BLaER1 (cell line): ENCODE measurements around the gene SZT2.

Experiments
- H3K27ac ChIP-seq: shearing (Covaris generic); formaldehyde crosslinking; 2 replicates; pipeline ENCODE4 v1.8.1; 2022
- H3K27me3 ChIP-seq: shearing (Covaris generic); formaldehyde crosslinking; 2 replicates; pipeline ENCODE4 v1.8.1; 2022
- H3K36me3 ChIP-seq: shearing (Covaris generic); formaldehyde crosslinking; 2 replicates; pipeline ENCODE4 v1.8.1; 2022
- H3K4me1 ChIP-seq: shearing (Covaris generic); formaldehyde crosslinking; 2 replicates; pipeline ENCODE4 v1.8.1; 2022
- H3K4me2 ChIP-seq: shearing (Covaris generic); formaldehyde crosslinking; 2 replicates; pipeline ENCODE4 v1.8.1; 2022
- H3K4me3 ChIP-seq: shearing (Covaris generic); formaldehyde crosslinking; 2 replicates; pipeline ENCODE4 v1.8.1; 2022
- H3K9ac ChIP-seq: shearing (Covaris generic); formaldehyde crosslinking; 2 replicates; pipeline ENCODE4 v1.8.1; 2022
- H3K9me3 ChIP-seq: shearing (Covaris generic); formaldehyde crosslinking; 2 replicates; pipeline ENCODE4 v1.8.1; 2022
- H4K20me1 ChIP-seq: shearing (Covaris generic); formaldehyde crosslinking; 2 replicates; pipeline ENCODE4 v1.8.1; 2022
- Cebpa-rat ChIP-seq: shearing (Covaris generic); IDR thresholded peaks from 2 replicates; pipeline ENCODE4 v1.8.1; 2022

SZT2 gene

GRCh38 chr1:43351421-43352350 is 38.0 kb upstream of the SZT2 start:
- Histone ChIP-seq H3K4me2 (no peak overlapping the region), H3K27me3 (no peaks in the 10 kb centered on the region), H3K4me1 (peaks cover 35% of the 10 kb centered on the region), H4K20me1 (no peaks in the 10 kb centered on the region), H3K27ac (0 out of 2 replicates have a peak overlapping the region, but pooled peaks have one; percentile 14), H3K4me3 (no peak overlapping the region), H3K9ac (0 out of 2 replicates have a peak overlapping the region, but pooled peaks have one; percentile 4), H3K36me3 (no peaks in the 10 kb centered on the region), H3K9me3 (no peaks in the 10 kb centered on the region)
- TF ChIP-seq Cebpa-rat: no peak

- TF ChIP-seq Cebpa-rat: no peak
- Histone ChIP-seq H3K4me3 (no peak overlapping the region), H3K9ac (0 out of 2 replicates have a peak overlapping the region, but pooled peaks have one; percentile 4), H3K4me2 (peak overlapping the region; percentile 11; the same call in 1 of the 2 replicates), H4K20me1 (no peaks in the 10 kb centered on the region), H3K27ac (0 out of 2 replicates have a peak overlapping the region, but pooled peaks have one; percentile 14), H3K36me3 (no peaks in the 10 kb centered on the region), H3K9me3 (no peaks in the 10 kb centered on the region), H3K27me3 (no peaks in the 10 kb centered on the region), H3K4me1 (peaks cover 37% of the 10 kb centered on the region)
Observed at GRCh38 chr1:43352351-43352705, 37.4 kb upstream of the SZT2 start.

GRCh38 chr1:43352881-43353280 is 36.8 kb upstream of the SZT2 start:
- H3K27me3 ChIP-seq: no peaks in the 10 kb centered on the region
- H3K27ac ChIP-seq: 0 out of 2 replicates have a peak overlapping the region, but pooled peaks have one; percentile 14
- H3K9ac ChIP-seq: no peak overlapping the region
- H4K20me1 ChIP-seq: no peaks in the 10 kb centered on the region
- no peaks in the 10 kb centered on the region for H3K9me3 ChIP-seq
- H3K4me3 ChIP-seq: no peak overlapping the region
- H3K36me3 ChIP-seq: no peaks in the 10 kb centered on the region
- H3K4me2 ChIP-seq: peak overlapping the region; percentile 11; the same call in 1 of the 2 replicates
- H3K4me1 ChIP-seq: peaks cover 43% of the 10 kb centered on the region
- TF ChIP-seq Cebpa-rat: no peak

- no peak overlapping the region for H3K4me3 ChIP-seq
- peaks cover 47% of the 10 kb centered on the region for H3K4me1 ChIP-seq
- H3K4me2 ChIP-seq: no peak overlapping the region
- no peak overlapping the region for H3K9ac ChIP-seq
- no peaks in the 10 kb centered on the region for H3K9me3 ChIP-seq
- peaks cover 5% of the 10 kb centered on the region for H4K20me1 ChIP-seq
- no peaks in the 10 kb centered on the region for H3K27me3 ChIP-seq
- no peaks in the 10 kb centered on the region for H3K36me3 ChIP-seq
- TF ChIP-seq Cebpa-rat: no peak
- H3K27ac ChIP-seq: no peak overlapping the region
Observed at GRCh38 chr1:43354471-43354870, 35.2 kb upstream of the SZT2 start.

- Histone ChIP-seq H3K27ac (no peak overlapping the region), H3K9ac (no peak overlapping the region), H3K4me3 (no peak overlapping the region), H3K4me1 (peaks cover 47% of the 10 kb centered on the region), H3K27me3 (no peaks in the 10 kb centered on the region), H4K20me1 (peaks cover 10% of the 10 kb centered on the region), H3K36me3 (peaks cover 4% of the 10 kb centered on the region), H3K4me2 (no peak overlapping the region), H3K9me3 (no peaks in the 10 kb centered on the region)
- TF ChIP-seq Cebpa-rat: no peak
Observed at GRCh38 chr1:43354936-43355335, 34.8 kb upstream of the SZT2 start.

GRCh38 chr1:43357251-43357650 is 32.4 kb upstream of the SZT2 start:
- peaks cover 27% of the 10 kb centered on the region for H3K36me3 ChIP-seq
- no peak overlapping the region for H3K4me3 ChIP-seq
- H3K27ac ChIP-seq: no peak overlapping the region
- H3K27me3 ChIP-seq: no peaks in the 10 kb centered on the region
- peaks cover 32% of the 10 kb centered on the region for H4K20me1 ChIP-seq
- H3K4me2 ChIP-seq: peak overlapping the region; percentile 93; the same call in 1 of the 2 replicates
- no peaks in the 10 kb centered on the region for H3K9me3 ChIP-seq
- H3K4me1 ChIP-seq: peaks cover 53% of the 10 kb centered on the region
- TF ChIP-seq Cebpa-rat: no peak
- no peak overlapping the region for H3K9ac ChIP-seq

GRCh38 chr1:43358121-43358745 is 31.5 kb upstream of the SZT2 start:
- Histone ChIP-seq H3K4me2 (peak overlapping the region; percentile 93), H3K4me1 (peaks cover 43% of the 10 kb centered on the region), H3K27ac (peak overlapping the region; percentile 87), H3K27me3 (no peaks in the 10 kb centered on the region), H3K9me3 (no peaks in the 10 kb centered on the region), H3K36me3 (peaks cover 37% of the 10 kb centered on the region), H4K20me1 (peaks cover 38% of the 10 kb centered on the region), H3K4me3 (peak overlapping the region; percentile 82), H3K9ac (peak overlapping the region; percentile 94)
- TF ChIP-seq Cebpa-rat: no peak

GRCh38 chr1:43358746-43359693 is 30.7 kb upstream of the SZT2 start, which contains the start of gene CDC20:
CDC20 (plus strand) TSS chr1:43358981; CDS start chr1:43359216, 235 bp downstream.
- Histone ChIP-seq H3K27ac (peak within 1 kb of the TSS; percentile 87), H4K20me1 (peaks cover 38% of the 10 kb centered on the region), H3K36me3 (peaks cover 45% of the 10 kb centered on the region), H3K4me1 (peaks cover 47% of the 10 kb centered on the region), H3K4me2 (peak within 1 kb of the TSS; percentile 93), H3K9me3 (no peaks in the 10 kb centered on the region), H3K9ac (peak within 1 kb of the TSS; percentile 94), H3K4me3 (peak within 1 kb of the TSS; percentile 82), H3K27me3 (no peaks in the 10 kb centered on the region)
- no peak for TF ChIP-seq Cebpa-rat

- no peak for TF ChIP-seq Cebpa-rat
- peak overlapping the region; percentile 82; the same call in 1 of the 2 replicates for H3K27ac ChIP-seq
- peak overlapping the region; percentile 82 for H3K4me3 ChIP-seq
- H3K4me2 ChIP-seq: peak overlapping the region; percentile 89
- peaks cover 52% of the 10 kb centered on the region for H3K36me3 ChIP-seq
- no peaks in the 10 kb centered on the region for H3K9me3 ChIP-seq
- H4K20me1 ChIP-seq: peaks cover 38% of the 10 kb centered on the region
- no peaks in the 10 kb centered on the region for H3K27me3 ChIP-seq
- peaks cover 47% of the 10 kb centered on the region for H3K4me1 ChIP-seq
- H3K9ac ChIP-seq: peak overlapping the region; percentile 84
Observed at GRCh38 chr1:43359696-43360095, 30.0 kb upstream of the SZT2 start.
